Left hindlimb (tissue), 1 donor: ENCODE measurements around the gene TACSTD2.
"Not testable (repeated sequence)": the region's sequence is repeated elsewhere in the genome, so short reads cannot be mapped to it uniquely, and the experiment has no call there.

Source experiments
- DNase-seq: peaks from one replicate; pipeline ENCODE4 v3.0.0-alpha.2; 2018

TACSTD2 gene

DNA sequence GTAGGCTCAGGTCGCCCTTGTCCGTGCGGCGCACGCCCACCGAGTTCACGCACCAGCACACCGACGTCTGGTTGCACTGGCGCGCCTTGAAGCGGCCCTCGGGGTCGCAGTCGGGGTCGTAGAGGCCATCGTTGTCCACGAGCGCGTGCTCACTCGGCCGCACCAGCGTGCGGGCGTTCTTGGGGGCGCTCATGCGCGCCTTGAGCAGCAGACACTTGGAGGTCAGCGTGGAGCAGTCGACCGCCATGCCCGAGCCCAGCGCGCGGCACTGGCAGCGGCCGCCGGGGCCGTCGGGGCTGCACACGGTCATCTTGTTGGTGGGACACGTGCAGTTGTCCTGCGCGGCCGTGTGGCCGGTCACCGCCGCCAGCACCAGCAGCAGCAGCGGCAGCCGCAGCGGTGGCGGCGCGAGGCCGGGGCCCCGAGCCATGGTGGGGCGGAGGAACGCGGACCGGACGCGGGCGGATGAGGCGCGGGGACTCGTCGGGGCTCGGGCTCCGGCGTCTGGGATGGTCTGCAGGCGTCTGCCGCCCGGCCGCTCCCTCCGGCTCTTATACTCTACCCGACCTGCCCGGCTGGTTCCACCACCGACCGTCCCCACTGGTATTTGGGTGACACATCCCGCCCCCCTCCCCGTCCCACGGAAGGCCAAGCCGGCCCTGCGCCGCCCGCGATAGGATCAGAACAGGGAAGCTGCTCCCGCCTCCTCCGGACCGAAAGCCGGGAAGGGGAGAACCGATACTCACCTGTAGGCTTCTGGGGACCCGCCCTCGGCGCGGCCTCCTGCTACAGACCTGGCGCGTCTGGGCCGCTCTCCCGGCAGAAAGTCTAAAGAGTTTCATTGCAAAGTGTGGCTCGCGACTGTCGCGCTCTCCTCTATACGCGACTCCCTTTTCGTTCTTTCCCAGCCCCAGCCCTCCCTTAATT, at the start of gene TACSTD2:
Gene TACSTD2, minus strand, starts transcription at position 526 of the 927 bp plus-strand sequence. Its CDS starts 96 bp downstream, at position 430.
- DNase-seq: peak; percentile 45

DNA sequence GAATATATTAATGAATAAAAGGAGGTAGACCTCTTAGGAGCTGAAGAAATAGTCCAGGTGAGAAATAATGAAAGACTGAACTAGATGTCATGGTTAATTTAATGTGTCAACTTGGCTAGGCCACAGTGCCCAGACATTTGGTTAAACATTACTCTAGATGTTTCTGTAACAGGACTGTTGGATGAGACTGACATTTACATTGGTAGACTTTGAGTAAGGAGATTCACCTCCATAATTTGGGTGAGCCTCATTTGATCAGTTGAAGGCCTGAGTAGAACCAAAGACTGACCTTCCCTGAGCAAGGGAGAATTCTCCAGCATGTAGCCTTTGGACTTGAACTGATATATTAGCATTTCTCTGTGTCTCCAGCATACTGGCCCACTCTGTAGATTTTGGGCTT, 49.2 kb upstream of the TACSTD2 start:
- DNase-seq: no peak

DNA sequence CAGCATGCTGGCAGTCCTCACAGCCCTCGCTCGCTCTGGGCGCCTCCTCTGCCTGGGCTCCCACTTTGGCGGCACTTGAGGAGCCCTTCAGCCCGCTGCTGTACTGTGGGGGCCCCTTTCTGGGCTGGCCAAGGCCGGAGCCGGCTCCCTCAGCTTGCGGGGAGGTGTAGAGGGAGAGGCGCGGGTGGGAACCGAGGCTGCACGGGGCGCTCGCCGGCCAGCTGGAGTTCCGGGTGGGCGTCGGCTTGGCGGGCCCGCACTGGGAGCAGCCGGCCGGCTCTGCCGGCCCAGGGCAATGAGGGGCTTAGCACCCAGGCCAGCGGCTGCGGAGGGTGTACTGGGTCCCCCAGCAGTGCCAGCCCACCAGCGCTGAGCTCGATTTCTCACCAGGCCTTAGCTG, 46.2 kb upstream of the TACSTD2 start:
- DNase-seq: not testable (repeated sequence)

GRCh38 chr1:58622571-58622970, 45.5 kb upstream of the TACSTD2 start:
- no peak for DNase-seq

DNA sequence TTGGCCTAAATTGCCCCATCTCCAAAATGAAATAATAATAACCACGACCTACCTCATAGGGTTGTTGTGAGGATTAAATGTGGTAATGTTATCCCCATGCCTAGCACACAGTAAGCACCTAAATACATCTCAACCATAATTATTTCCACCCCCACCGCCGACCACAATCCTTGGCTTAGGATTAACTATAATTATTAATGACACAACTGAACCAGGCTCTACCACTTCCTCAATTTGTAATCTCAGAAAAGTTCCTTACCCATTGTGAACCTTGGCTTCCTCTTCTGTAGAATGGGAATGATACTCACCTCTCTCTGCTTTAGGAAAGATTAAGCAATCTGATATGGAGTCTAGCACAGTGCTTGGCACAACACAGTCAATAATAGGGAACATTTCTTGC, 44.3 kb upstream of the TACSTD2 start:
- DNase-seq: no peak

DNA sequence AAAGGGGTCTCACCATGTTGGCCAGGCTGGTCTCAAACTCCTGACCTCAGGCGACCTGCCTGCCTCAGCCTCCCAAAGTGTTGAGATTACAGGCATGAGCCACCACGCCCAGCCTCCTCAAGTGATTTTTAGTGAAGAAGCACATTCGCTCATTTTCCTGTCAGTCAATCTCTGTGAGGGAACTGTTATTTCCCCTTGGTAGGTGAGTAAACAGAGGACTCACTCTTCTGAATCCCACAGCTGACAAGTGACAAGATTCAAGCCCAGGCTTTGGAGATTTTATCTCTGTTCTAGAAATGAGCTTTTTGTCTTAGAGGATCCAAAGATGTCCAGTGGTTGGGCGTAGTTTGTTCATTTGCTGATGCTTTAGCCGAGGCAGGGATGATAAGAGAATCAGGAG, 43.9 kb upstream of the TACSTD2 start:
- DNase-seq: no peak

DNA sequence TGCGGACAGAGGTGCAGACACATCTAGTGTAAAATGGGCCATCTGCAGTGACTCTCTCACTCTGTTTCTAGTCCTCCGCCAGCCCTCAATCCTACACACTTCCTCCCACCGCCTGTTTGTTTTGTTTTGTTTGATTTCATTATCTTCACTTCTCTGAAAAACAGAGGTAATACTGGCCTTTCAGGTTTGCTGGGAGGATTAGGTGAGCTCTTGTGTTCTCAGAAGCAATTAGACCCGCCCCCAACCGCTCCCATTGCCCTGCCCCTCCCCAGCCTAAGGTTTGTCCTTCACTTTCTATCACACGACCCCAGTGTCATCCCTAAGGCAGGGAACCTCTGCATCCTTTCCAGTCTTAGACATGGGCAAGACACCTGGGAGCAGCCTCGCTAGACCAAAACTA, 43.2 kb upstream of the TACSTD2 start:
- DNase-seq: no peak

DNA sequence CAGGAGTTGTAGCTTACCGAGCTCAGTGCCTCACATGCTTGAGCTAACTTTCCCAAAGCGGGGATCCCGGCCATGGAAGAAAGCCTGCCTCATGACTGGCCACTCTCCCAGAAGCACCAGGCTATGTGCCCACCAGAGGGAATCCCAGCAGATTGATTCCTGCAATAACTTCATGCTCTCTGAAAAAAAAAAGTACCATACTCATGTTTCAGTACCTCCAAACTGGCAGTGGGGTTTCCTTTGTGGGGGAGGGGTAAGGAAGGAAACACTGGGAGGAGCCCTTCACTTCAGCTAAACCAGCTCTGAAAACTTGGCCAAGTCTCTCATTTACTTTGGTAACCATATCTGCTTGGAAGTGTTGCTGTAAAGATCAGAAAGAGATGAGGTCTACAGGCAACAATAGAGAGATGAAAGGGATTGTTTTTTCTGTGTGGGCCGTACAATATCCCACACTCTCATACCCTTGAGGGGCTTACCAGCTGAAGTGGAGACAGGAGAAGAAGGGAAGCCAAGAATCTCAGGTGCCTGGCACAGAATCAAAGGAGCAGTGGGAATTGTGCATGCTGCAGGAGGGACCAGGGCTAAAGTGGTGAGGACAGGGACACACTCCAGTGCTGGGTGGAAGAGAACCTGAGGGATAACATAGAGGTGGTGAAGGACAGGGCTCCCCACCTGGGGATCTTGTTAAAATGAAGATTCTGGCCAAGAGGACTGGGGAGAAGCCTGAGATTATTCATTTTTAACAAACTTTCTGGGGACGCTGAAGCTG, 42.4 kb upstream of the TACSTD2 start:
- no peak for DNase-seq

- no peak for DNase-seq
Measured at GRCh38 chr1:58618303-58618702, 41.3 kb upstream of the TACSTD2 start.

DNA sequence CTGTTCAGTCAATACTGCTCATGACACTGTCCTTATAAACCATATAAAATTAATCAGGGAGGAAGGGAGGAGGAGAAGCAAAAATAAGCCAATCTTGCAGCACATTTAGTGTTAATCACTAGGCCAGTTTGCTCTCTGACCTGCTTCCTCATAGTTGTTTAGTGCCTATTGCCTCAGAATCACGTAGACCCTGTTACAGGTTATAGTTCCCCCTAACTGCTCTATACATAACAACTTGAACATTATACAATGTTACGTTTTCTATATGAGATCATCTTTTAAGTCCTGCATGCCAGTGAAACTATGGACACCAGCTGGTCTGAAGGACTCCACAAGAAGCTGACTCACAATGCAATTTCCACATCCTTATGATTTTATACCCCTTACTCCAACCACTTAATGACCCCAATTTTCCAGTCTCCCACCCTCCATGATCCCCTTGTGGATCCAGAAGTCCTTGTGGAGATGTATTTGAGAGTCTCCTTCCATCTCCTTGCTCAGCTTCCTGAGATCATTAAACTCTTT, 34.9 kb upstream of the TACSTD2 start:
- DNase-seq: no peak

GRCh38 chr1:58608945-58609344, 31.9 kb upstream of the TACSTD2 start:
- no peak for DNase-seq

GRCh38 chr1:58608297-58608696, 31.2 kb upstream of the TACSTD2 start:
- no peak for DNase-seq

GRCh38 chr1:58607391-58607790, 30.3 kb upstream of the TACSTD2 start:
- no peak for DNase-seq

DNA sequence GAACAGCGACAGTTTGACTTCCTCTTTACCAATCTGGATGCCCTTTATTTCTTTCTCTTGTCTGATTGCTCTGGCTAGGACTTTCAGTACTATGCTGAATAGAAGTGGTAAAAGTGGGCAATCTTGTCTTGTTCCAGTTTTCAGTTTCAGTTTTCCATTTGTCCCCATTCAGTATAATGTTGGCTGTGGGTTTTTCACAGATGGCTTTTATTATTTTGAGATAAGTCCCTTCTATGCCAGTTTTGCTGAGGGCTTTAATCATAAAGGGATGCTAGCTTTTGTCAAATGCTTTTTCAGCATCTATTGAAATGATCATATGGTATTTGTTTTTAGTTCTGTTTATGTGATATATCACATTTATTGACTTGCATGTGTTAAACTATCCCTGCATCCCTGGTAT, 24.9 kb upstream of the TACSTD2 start:
- not testable (repeated sequence) for DNase-seq

GRCh38 chr1:58597996-58598395, 20.9 kb upstream of the TACSTD2 start:
- DNase-seq: no peak

DNA sequence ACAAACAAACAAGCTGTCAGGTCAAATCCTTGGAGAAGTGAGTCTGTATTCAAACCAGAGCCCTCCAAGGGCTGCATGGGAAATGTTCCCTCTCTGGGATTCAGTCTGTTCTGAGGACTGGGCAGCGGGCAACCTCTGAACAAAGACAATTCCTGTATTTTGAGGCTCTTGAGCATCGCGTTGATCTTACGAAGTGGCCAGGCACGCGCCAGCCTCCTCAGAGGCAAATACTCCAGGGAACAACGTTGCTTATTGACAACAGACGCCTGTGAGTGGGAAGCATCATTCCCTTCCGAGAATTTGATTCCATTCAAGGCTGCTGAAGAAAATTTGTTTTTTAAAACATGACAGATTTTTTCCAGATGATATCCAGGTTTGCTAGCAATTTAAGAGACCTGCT, 20.0 kb upstream of the TACSTD2 start:
- DNase-seq: no peak

DNA sequence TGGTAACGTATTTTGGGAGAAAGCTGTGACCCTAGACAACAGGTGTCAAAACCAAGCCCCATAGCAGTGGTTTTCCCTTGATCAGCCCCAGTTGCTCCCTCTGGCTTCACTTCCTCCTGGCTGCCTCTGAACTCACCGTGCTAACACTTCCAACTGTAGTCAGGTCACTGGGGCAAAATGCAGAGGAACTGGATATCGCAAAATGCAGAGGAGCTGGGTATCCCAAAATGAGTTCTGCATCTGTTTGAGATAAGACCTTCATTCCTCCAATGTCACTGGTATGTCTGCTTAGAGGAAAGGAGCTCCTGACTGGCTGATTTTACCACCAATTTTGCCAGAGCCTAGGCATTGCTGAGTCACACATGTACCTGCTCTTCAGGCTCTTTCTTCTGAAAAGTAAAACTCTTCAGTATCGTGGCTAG, 19.6 kb upstream of the TACSTD2 start:
- DNase-seq: no peak

DNA sequence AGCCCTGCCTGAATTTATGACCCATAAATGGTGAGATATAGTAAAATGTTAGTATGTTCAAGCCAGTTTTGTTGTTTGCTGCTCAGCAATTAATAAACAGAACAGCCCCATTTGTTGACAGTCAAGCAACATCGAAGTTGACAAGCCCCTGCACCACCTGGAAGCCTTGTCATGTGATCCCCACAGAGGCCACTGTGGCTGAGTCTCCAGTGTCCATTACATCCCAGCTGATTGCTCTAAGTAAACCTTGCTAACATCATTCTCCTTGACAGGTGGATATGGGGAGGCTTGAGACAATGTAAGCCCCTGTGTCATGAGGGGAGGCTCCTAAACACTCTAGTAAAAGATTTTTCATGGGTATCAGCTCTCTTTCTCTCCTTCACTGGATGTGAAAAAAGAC, 17.5 kb upstream of the TACSTD2 start:
- DNase-seq: no peak

DNA sequence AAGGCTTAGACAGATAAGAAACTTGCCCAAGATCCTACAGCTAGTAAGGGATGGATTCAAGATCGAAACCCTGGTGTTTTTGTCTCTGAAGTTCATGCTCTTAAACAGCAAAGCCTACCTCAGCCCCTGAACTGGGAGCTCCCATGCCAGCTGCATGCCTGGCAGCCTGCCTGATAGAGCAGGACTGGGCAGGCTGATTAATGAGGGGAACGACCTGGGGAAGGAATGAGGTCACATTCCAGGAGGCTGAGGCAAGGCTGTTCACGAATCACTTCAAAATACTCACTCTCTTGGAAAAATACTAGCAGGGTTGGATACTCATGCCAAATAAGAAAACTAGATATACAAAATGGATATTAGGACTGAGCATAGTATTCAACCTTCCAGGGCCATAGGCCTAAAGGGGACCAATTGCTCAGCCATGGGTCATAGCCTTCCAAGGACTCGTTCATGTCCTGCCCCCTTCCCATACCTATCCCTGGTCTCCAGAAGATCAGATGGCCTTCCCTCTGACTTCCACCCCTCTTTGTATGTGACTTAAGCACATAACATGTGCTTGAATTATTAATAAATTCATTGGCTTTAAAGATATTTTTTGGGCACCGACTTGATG, 15.6 kb upstream of the TACSTD2 start:
- no peak for DNase-seq

- DNase-seq: no peak
Measured at GRCh38 chr1:58591806-58592205, 14.8 kb upstream of the TACSTD2 start.

GRCh38 chr1:58590019-58590418, 13.0 kb upstream of the TACSTD2 start:
- DNase-seq: no peak

- no peak for DNase-seq
Measured at GRCh38 chr1:58588396-58588795, 11.3 kb upstream of the TACSTD2 start.

DNA sequence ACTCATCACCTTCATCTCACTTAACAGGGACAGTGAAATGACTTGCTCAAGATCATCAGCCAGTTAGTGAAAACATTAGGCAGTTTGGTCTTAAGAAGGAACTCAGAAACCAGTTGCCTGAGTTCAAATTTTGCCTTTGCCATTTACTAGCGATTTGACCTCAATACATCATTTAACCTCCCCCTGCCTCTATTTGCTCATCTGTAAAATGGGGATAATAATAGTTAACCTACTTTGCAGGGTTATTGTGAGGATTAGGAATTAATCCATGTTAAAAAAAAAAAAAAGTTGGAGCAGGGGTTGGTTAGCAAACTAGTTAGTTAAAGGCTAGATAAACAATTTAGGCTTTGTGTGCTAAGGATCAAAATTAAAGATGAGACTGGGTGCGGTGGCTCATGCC, 10.6 kb upstream of the TACSTD2 start:
- DNase-seq: no peak
